Right lobe of liver (tissue), 6 donors: ENCODE results near the gene IKZF2. TPM values are rescaled to one million over a fixed set of nuclear protein-coding genes. Genes with fewer than 3 reads are reported as not detected.

Experiments
- ATAC-seq, 4 donors: fragments of 200-7000 bp; cut with Tn5 transposase; one replicate each; pipeline ENCODE4 v1.9.1; 2020; ENCODE audit warnings: mild to moderate bottlenecking in 4 of 4, moderate library complexity in 4 of 4
- DNase-seq, 3 donors: peaks; one replicate each; pipeline ENCODE4 v3.0.0-alpha.2; 2020
- H3K27ac ChIP-seq, 3 donors: fragments of 200-600 bp; one replicate each; pipeline ENCODE4 v1.8.0; 2022
- H3K27me3 ChIP-seq, 2 donors: fragments of 200-600 bp; one replicate each; pipeline ENCODE4 v1.8.0; 2022
- H3K36me3 ChIP-seq, 4 donors: fragments of 200-600 bp; sonication (generic) in 1 of 4; one replicate each; pipeline versions ENCODE4 v1.5.1 to v1.8.0; 2017 to 2022; ENCODE audit warnings: control low read depth in 1 of 4
- H3K4me1 ChIP-seq, 4 donors: fragments of 200-600 bp; sonication (generic) in 1 of 4; one replicate each; pipeline versions ENCODE4 v1.5.1 to v1.8.0; 2017 to 2022; ENCODE audit warnings: control low read depth in 1 of 4
- H3K4me3 ChIP-seq, 3 donors: fragments of 200-600 bp; one replicate each; pipeline ENCODE4 v1.8.0; 2022
- H3K9me3 ChIP-seq, 4 donors: fragments of 200-600 bp; sonication (generic) in 1 of 4; one replicate each; pipeline versions ENCODE4 v1.5.1 to v1.8.0; 2017 to 2022; ENCODE audit warnings: control low read depth in 1 of 4
- POLR2A ChIP-seq: fragments of 450-650 bp; IDR thresholded peaks from one replicate; pipeline ENCODE4 v1.6.1; 2017; ENCODE audit warnings: antibody characterized with exemption, mild to moderate bottlenecking
- WGBS: methylation state at CpG from one replicate; pipeline ENCODE4 v1.1.6; 2018; ENCODE audit warnings: low coverage, low lambda C conversion rate; ENCODE audit not compliant: insufficient coverage; ENCODE audit errors: missing lambda C conversion rate; 5-methylcytosine and 5-hydroxymethylcytosine counted together
- intact Hi-C, 2 donors: fragments of 100-400 bp; cut with DNase I; formaldehyde crosslinking; loops; one replicate each; pipeline versions ENCODE4 v1.11.2 to v1.14.1; 2022
- total RNA-seq, 6 experiments: library from RNA; depleted of rRNA in 2 of 6; stranded (reverse); fragments of >200 nt in 2 of 6; fragmentation: NEBNext Ultra II Directional in 3 of 6; extraction: Animal tissue kit (Norgen Biotek cat#: 25700) in 3 of 6; gene quantifications; one replicate each; pipeline versions ENCODE4 v1.1.0 to v1.2.4, GENCODE V29; 2016 to 2023
- TF ChIP-seq, protein P1 (sequence below), 4 donors: fragments of 200-600 bp in 3 of 4; fragments of 450-650 bp in 1 of 4; IDR thresholded peaks; one replicate each; pipeline versions ENCODE4 v1.5.1 to v1.8.0; 2016 to 2022; ENCODE audit warnings: antibody characterized with exemption in 4 of 4, mild to moderate bottlenecking in 2 of 4
- donor health status: DM: no; HTN: yes; CAD: no.
- donor health status: DM: no; HTN: no; CAD: no.
- donor health status: DM: no; HTN: no; CAD: no.
- donor health status: DM: no; HTN: yes; CAD: no.
- donor health status: DM: no; HTN: yes; CAD: no.

IKZF2 gene
- total RNA-seq, 6 experiments from 2014 or later, result 1.1 to 4.1 (median 1.9) TPM

DNA sequence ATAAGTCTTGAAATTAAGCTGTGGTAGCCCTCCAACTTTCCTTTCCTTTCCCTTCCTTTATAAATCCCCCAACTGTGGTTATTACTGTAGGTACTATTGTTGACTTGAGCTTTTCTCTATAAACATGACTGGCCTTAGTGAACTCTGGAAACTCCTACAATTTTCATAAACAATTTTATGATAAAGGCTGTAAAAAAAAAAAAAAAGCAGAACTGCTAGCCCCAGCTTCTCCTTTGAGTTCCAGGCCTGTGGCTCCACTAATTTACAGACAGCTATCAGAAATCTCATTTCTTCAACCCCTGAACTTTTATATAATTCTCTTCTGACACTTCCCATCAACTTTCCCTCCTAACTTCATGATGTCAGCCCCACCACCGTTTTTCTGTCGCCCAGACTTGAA is 174.3 kb downstream of the IKZF2 start:
- ATAC-seq (no peak), DNase-seq (no peak)
- Histone ChIP-seq H3K36me3 (no peaks in the 10 kb centered on the region), H3K27me3 (no peaks in the 10 kb centered on the region), H3K4me1 (no peaks in the 10 kb centered on the region), H3K4me3 (no peak overlapping the region), H3K9me3 (no peaks in the 10 kb centered on the region), H3K27ac (no peak overlapping the region)
- intact Hi-C loops, result no loop called here
- TF ChIP-seq, protein P1, sequence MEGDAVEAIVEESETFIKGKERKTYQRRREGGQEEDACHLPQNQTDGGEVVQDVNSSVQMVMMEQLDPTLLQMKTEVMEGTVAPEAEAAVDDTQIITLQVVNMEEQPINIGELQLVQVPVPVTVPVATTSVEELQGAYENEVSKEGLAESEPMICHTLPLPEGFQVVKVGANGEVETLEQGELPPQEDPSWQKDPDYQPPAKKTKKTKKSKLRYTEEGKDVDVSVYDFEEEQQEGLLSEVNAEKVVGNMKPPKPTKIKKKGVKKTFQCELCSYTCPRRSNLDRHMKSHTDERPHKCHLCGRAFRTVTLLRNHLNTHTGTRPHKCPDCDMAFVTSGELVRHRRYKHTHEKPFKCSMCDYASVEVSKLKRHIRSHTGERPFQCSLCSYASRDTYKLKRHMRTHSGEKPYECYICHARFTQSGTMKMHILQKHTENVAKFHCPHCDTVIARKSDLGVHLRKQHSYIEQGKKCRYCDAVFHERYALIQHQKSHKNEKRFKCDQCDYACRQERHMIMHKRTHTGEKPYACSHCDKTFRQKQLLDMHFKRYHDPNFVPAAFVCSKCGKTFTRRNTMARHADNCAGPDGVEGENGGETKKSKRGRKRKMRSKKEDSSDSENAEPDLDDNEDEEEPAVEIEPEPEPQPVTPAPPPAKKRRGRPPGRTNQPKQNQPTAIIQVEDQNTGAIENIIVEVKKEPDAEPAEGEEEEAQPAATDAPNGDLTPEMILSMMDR (IDR thresholded peaks at IDR 0.05), result no peak
- no peak for TF ChIP-seq POLR2A
- 50% methylated on average over 2 of the region's 2 CpGs for WGBS

DNA sequence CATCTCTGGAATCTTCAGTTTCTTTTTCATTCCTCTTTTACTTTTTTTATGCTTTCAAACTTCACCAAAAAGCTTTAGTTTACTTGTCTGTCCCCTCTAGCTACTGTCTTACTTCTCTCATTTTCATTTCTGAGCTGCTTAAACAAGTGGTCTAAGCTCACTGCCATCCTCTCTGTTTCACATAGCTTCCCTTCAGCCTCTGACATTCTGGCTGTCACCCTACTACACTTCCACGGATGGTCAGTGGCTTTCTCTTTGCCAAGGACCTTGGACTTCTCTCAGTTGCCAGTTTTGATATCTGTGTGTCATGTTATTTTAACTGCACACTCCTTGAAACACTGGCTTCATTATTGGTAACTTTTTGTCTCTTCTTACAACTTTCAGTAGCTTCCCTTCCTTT is 176.1 kb downstream of the IKZF2 start:
- Histone ChIP-seq H3K4me1 (no peaks in the 10 kb centered on the region), H3K9me3 (no peaks in the 10 kb centered on the region), H3K36me3 (no peaks in the 10 kb centered on the region), H3K27me3 (no peaks in the 10 kb centered on the region), H3K27ac (no peak overlapping the region), H3K4me3 (no peak overlapping the region)
- peak in 3 of 4 donors; percentile 47 to 93 (median 70) for ATAC-seq
- WGBS, result 19% methylated on average over 1 of the region's 1 CpG
- intact Hi-C loops, result no loop called here
- TF ChIP-seq POLR2A, result no peak
- TF ChIP-seq, protein P1 (IDR thresholded peaks at IDR 0.05), result no peak
- DNase-seq, result peak in 1 of 3 donors; percentile 46

DNA sequence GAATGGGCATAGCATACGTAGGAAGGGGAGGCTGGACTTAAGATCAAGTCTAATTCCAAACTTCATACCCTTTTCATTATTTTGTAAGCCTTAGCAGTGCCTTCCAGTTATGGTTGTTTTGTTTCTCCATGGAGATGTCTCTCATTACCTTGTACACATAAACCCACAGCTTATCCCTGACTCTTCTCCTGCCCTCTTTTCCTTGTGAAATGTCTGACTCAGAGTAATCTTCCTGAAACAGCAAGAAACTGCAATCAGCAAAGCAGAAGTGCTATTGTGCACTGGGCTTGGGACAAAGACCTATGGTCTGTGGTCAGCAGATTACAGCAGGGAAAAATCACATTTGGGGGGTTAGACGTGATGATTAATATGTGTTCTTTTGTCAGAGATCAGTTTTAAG is 176.7 kb downstream of the IKZF2 start:
- no peak overlapping the region for H3K27ac ChIP-seq
- no peak overlapping the region for H3K4me3 ChIP-seq
- H3K9me3 ChIP-seq, result no peaks in the 10 kb centered on the region
- intact Hi-C loops, result no loop called here
- no peak for DNase-seq
- no peaks in the 10 kb centered on the region for H3K36me3 ChIP-seq
- peak in 3 of 4 donors; percentile 47 to 58 (median 53) for ATAC-seq
- TF ChIP-seq POLR2A, result no peak
- TF ChIP-seq, protein P1 (IDR thresholded peaks at IDR 0.05), result no peak
- WGBS, result 66% methylated on average over 2 of the region's 2 CpGs
- H3K27me3 ChIP-seq, result no peaks in the 10 kb centered on the region
- H3K4me1 ChIP-seq, result no peaks in the 10 kb centered on the region

GRCh38 chr2:212973347-212973746 is 178.1 kb downstream of the IKZF2 start:
- Histone ChIP-seq H3K36me3 (no peaks in the 10 kb centered on the region), H3K27ac (no peak overlapping the region), H3K4me3 (no peak overlapping the region), H3K27me3 (no peaks in the 10 kb centered on the region), H3K9me3 (no peaks in the 10 kb centered on the region), H3K4me1 (no peaks in the 10 kb centered on the region)
- ATAC-seq (no peak), DNase-seq (no peak)
- intact Hi-C loops, result no loop called here
- TF ChIP-seq, protein P1 (IDR thresholded peaks at IDR 0.05), result no peak
- no peak for TF ChIP-seq POLR2A
- 82% methylated on average over 3 of the region's 3 CpGs for WGBS

- TF ChIP-seq POLR2A, result no peak
- TF ChIP-seq, protein P1 (IDR thresholded peaks at IDR 0.05), result no peak
- no peak for DNase-seq
- intact Hi-C loops, result no loop called here
These were observed 181.3 kb downstream of the IKZF2 start for GRCh38 chr2:212970132-212970531.

More at GRCh38 chr2:212970132-212970531, 181.3 kb downstream of the IKZF2 start:
- Histone ChIP-seq H3K4me3 (no peak overlapping the region), H3K27me3 (no peaks in the 10 kb centered on the region), H3K9me3 (no peaks in the 10 kb centered on the region), H3K4me1 (no peaks in the 10 kb centered on the region), H3K27ac (no peak overlapping the region), H3K36me3 (no peaks in the 10 kb centered on the region)
- ATAC-seq, result no peak
